Measurements from ENCODE around the gene LNPK. TPM values are rescaled to one million over a fixed set of nuclear protein-coding genes. Genes with fewer than 3 reads are reported as not detected.
"Not testable (repeated sequence)": the region's sequence is repeated elsewhere in the genome, so short reads cannot be mapped to it uniquely, and the experiment has no call there.

Gene LNPK
- total and polyA plus RNA-seq, 9 of the 15 experiments (the other 6 are each of a cell fraction or from before 2014, with no cell fraction given), result 6.4 to 40.4 (median 21.3) TPM

- no peak for TF ChIP-seq MLLT1 (IDR thresholded peaks at IDR 0.05)
- TF ChIP-seq SMAD3 (CRISPR knock-in tag; conservative IDR thresholded peaks at IDR 0.05), result no peak
- no peak for TF ChIP-seq EP400 (IDR thresholded peaks at IDR 0.05)
- TF ChIP-seq HNRNPH1 (optimal IDR thresholded peaks at IDR 0.05; ENCODE audit: low read depth, low read length), result no peak
- TF ChIP-seq SMC3 (conservative IDR thresholded peaks at IDR 0.05; ENCODE audit: insufficient read depth, low read depth, low read length), result no peak
- no peak for TF ChIP-seq ZNF324 (CRISPR knock-in tag; IDR thresholded peaks at IDR 0.05)
- no peak for TF ChIP-seq MIER1 (IDR thresholded peaks at IDR 0.05; ENCODE audit: low read depth)
- no peak for TF ChIP-seq ZNF12 (CRISPR knock-in tag; IDR thresholded peaks at IDR 0.05)
- TF ChIP-seq, protein P1, sequence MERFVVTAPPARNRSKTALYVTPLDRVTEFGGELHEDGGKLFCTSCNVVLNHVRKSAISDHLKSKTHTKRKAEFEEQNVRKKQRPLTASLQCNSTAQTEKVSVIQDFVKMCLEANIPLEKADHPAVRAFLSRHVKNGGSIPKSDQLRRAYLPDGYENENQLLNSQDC (CRISPR knock-in tag; IDR thresholded peaks at IDR 0.05), result no peak
Measured at GRCh38 chr2:175964195-175964594, 37.9 kb downstream of the LNPK start (continued).

GRCh38 chr2:175963171-175963570 lies 38.9 kb downstream of the LNPK start:
- H2AFZ ChIP-seq (ENCODE audit: low read depth, low read length); in situ Hi-C loops (cut with MboI); POLR2A ChIA-PET; H3K9ac ChIP-seq (ENCODE audit: insufficient read depth in 1 of 2, low read depth in 2 of 2, low read length in 2 of 2); H4K20me1 ChIP-seq (replicated peaks; ENCODE audit: control insufficient read depth, insufficient read depth, low read length); H3K9me3 ChIP-seq (replicated peaks; ENCODE audit: control insufficient read depth, insufficient read depth, low read depth, low read length); BruUV-seq (replicated peaks); H3K27ac ChIP-seq (ENCODE audit: extremely low read depth, low read depth, low read length); intact Hi-C loops (cut with micrococcal nuclease); ATAC-seq; CTCF ChIA-PET (ENCODE audit: low intra/inter-chr PET ratio); H3K9me1 ChIP-seq (ENCODE audit: control insufficient read depth, insufficient read depth, low read length); DNase-seq (ENCODE audit: extremely low read depth in 1 of 4, low spot score in 3 of 4); H3K4me2 ChIP-seq (ENCODE audit: insufficient read depth, low read length); H3K79me2 ChIP-seq (ENCODE audit: control insufficient read depth, insufficient read depth, low read length); H3K4me3 ChIP-seq; H3K4me1 ChIP-seq (replicated peaks in 1 of 2; ENCODE audit: control insufficient read depth in 2 of 2, insufficient read depth in 2 of 2, low read length in 2 of 2); H3K27me3 ChIP-seq (ENCODE audit: control insufficient read depth in 2 of 2, insufficient read depth in 2 of 2, low read length in 2 of 2); FAIRE-seq: not testable (repeated sequence)
- peak; percentile 68 for TF ChIP-seq ZNF146 (CRISPR knock-in tag; IDR thresholded peaks at IDR 0.05; ENCODE audit: unreplicated experiment)
- peak; percentile 57; the same call in 1 of the 2 replicates for TF ChIP-seq BCOR (IDR thresholded peaks at IDR 0.05)
- TF ChIP-seq KDM1A (IDR thresholded peaks at IDR 0.05), result 0 out of 4 replicates have a peak, but pooled peaks of 1 of the 2 experiments have one; percentile 14
- H3K36me3 ChIP-seq (ENCODE audit: control insufficient read depth, insufficient read depth, low read length), result peaks cover 10% of the 10 kb centered on the region; the same call in 2 of the 3 replicates
- 90% methylated on average over 2 of the region's 2 CpGs for WGBS (ENCODE audit: insufficient coverage, low coverage, missing lambda C conversion rate)

Measured in K562 (cell line).